Stimulated activated CD8-positive, alpha-beta memory T cell treated with anti-CD3 and anti-CD28 coated beads, Interleukin-2, amount 100 ng/mL, for 48 hours (primary cell): Measurements from ENCODE around the gene PPP2R3A.
"Not testable (repeated sequence)": the region's sequence is repeated elsewhere in the genome, so short reads cannot be mapped to it uniquely, and the experiment has no call there.

ENCODE experiments used
- DNase-seq, 2 donors: peaks; one replicate each; pipeline ENCODE4 v3.0.0-alpha.2; 2020; ENCODE audit warnings: low read depth in 2 of 2

Gene PPP2R3A

GRCh38 chr3:136152176-136152843 is 186.8 kb downstream of the PPP2R3A start:
- no peak for DNase-seq

GRCh38 chr3:136152963-136153362 is 187.4 kb downstream of the PPP2R3A start:
- DNase-seq = no peak

- no peak for DNase-seq
Observed at GRCh38 chr3:136161516-136161915, 196.0 kb downstream of the PPP2R3A start.

GRCh38 chr3:136162322-136162721 is 196.8 kb downstream of the PPP2R3A start:
- no peak for DNase-seq

- DNase-seq = not testable (repeated sequence)
Observed at GRCh38 chr3:136163607-136164006, 198.1 kb downstream of the PPP2R3A start.

GRCh38 chr3:136166507-136166906 is 201.0 kb downstream of the PPP2R3A start:
- no peak for DNase-seq

GRCh38 chr3:136168236-136168635 is 202.7 kb downstream of the PPP2R3A start:
- DNase-seq = not testable (repeated sequence)

GRCh38 chr3:136171097-136171542 is 205.6 kb downstream of the PPP2R3A start:
- DNase-seq = no peak

- no peak for DNase-seq
Observed at GRCh38 chr3:136173939-136174490, 208.5 kb downstream of the PPP2R3A start.

- no peak for DNase-seq
Observed at GRCh38 chr3:136177876-136178275, 212.3 kb downstream of the PPP2R3A start.

- no peak for DNase-seq
Observed at GRCh38 chr3:136181741-136182140, 216.2 kb downstream of the PPP2R3A start.

GRCh38 chr3:136184703-136185102 is 219.2 kb downstream of the PPP2R3A start:
- no peak for DNase-seq

GRCh38 chr3:136186344-136186743 is 220.8 kb downstream of the PPP2R3A start:
- DNase-seq = no peak

GRCh38 chr3:136186846-136187245 is 221.3 kb downstream of the PPP2R3A start:
- no peak for DNase-seq

- no peak for DNase-seq
Observed at GRCh38 chr3:136187868-136188267, 222.3 kb downstream of the PPP2R3A start.

GRCh38 chr3:136189043-136189442 is 223.5 kb downstream of the PPP2R3A start:
- DNase-seq = no peak

- no peak for DNase-seq
Observed at GRCh38 chr3:136189859-136190617, 224.5 kb downstream of the PPP2R3A start.

- not testable (repeated sequence) for DNase-seq
Observed at GRCh38 chr3:136192195-136192594, 226.7 kb downstream of the PPP2R3A start.

- no peak for DNase-seq
Observed at GRCh38 chr3:136192831-136193230, 227.3 kb downstream of the PPP2R3A start.

GRCh38 chr3:136193278-136194054 is 227.9 kb downstream of the PPP2R3A start:
- DNase-seq = no peak

- peak; percentile 62 to 66 for DNase-seq
Observed at GRCh38 chr3:136194409-136195257, 229.1 kb downstream of the PPP2R3A start.
